WTC11 (cell line): ENCODE measurements around the gene LRRIQ1. TPM values are rescaled to one million over a fixed set of nuclear protein-coding genes. Genes with fewer than 3 reads are reported as not detected.

ENCODE experiments used
- STAT6 ChIP-seq: sonication (generic); formaldehyde crosslinking; conservative IDR thresholded peaks from 2 replicates; pipeline ENCODE4 v1.8.1; 2023; ENCODE audit warnings: mild to moderate bottlenecking, low read depth, missing genetic modification reagents, moderate library complexity
- total RNA-seq: library from RNA; stranded (reverse); gene quantifications from 3 replicates; pipeline ENCODE4 v1.2.3, GENCODE V29; 2021

Gene LRRIQ1
- total RNA-seq, 1 experiment from 2014 or later, result 1.3 TPM

GRCh38 chr12:85283560-85283959 lies 247.4 kb downstream of the LRRIQ1 start (continued):
- TF ChIP-seq STAT6 (CRISPR knock-in tag), result no peak
- TF ChIP-seq, all 79 proteins: peak for 0

Other genes starting within 250 kb of the LRRIQ1 start
- gene SLC6A15, start 123.6 kb upstream of the LRRIQ1 start, total RNA-seq, result 27.0 to 30.7 TPM (median 27.2 TPM) in 3 replicates
- gene TSPAN19, start 74 bp upstream of the LRRIQ1 start, total RNA-seq, result 0.23 to 0.53 TPM in 2 of 3 replicates, not detected in the other
- 0.25 to 0.78 TPM (median 0.74 TPM) in 3 replicates for gene ALX1, start 243.9 kb downstream of the LRRIQ1 start, total RNA-seq